Measurements from ENCODE around the gene HTRA3.

HTRA3 gene

GRCh38 chr4:8353912-8354453 is 84.4 kb downstream of the HTRA3 start:
- H3K36me3 ChIP-seq (ENCODE audit: insufficient read depth, low read length): no peaks in the 10 kb centered on the region
- no peak overlapping the region for H3K27ac ChIP-seq
- no peak overlapping the region for H3K9ac ChIP-seq (ENCODE audit: insufficient read length)
- DNase-seq (ENCODE audit: low read depth, low spot score): no peak
- H3K9me3 ChIP-seq (ENCODE audit: low read depth, low read length): no peaks in the 10 kb centered on the region
- no peak overlapping the region for H3K4me3 ChIP-seq
- TF ChIP-seq FOXP2 (optimal IDR thresholded peaks at IDR 0.05; ENCODE audit: control extremely low read depth, extremely low read length, insufficient read depth) (no peak), EZH2 (IDR thresholded peaks at IDR 0.05) (no peak), POLR2AphosphoS5 (IDR thresholded peaks at IDR 0.05; ENCODE audit: borderline replicate concordance, low read depth, low read length) (no peak)

- Histone ChIP-seq H3K27ac (no peak overlapping the region), H3K9ac (ENCODE audit: insufficient read length) (no peak overlapping the region), H3K36me3 (ENCODE audit: insufficient read depth, low read length) (no peaks in the 10 kb centered on the region), H3K9me3 (ENCODE audit: low read depth, low read length) (no peaks in the 10 kb centered on the region), H3K4me3 (no peak overlapping the region)
- no peak for TF ChIP-seq FOXP2 (optimal IDR thresholded peaks at IDR 0.05; ENCODE audit: control extremely low read depth, extremely low read length, insufficient read depth)
- TF ChIP-seq EZH2 (IDR thresholded peaks at IDR 0.05): no peak
- TF ChIP-seq POLR2AphosphoS5 (IDR thresholded peaks at IDR 0.05; ENCODE audit: borderline replicate concordance, low read depth, low read length): no peak
- DNase-seq (ENCODE audit: low read depth, low spot score): no peak
These were observed 85.8 kb downstream of the HTRA3 start for GRCh38 chr4:8355306-8355705.

DNA sequence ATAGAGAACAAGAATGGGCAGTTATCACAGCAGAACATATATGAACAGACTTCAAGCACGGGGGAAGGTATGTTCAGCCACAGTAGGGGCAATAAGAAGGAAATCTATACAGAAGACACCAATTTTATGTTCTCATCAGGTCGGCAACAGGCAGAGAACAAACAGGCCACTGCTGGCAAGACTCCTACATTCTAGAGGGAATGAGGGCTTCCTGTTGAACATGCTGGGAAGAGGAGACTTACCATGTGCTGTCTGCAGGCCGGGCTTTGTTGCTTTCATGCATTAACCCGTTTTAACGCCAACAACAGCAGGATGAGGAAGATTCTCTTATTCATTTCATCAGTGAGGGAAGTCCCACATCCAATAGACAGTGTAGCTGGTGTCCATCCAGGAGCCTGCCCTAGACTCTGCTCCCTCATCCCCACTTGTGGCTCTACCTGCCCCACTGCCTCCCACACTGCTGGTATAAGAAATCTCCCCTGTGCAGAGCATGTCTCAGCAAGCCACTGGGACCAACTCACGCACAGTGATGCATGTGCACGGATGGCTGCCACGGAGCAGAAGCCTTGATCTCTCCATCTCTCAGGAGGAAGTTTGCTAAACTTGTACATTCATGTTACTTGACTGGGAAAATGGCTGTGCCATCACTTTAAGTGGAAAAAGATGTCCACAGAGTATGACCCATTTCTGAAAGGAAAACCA is 86.5 kb downstream of the HTRA3 start:
- Histone ChIP-seq H3K9me3 (ENCODE audit: low read depth, low read length) (no peaks in the 10 kb centered on the region), H3K27ac (no peak overlapping the region), H3K36me3 (ENCODE audit: insufficient read depth, low read length) (no peaks in the 10 kb centered on the region), H3K4me3 (no peak overlapping the region), H3K9ac (ENCODE audit: insufficient read length) (no peak overlapping the region)
- TF ChIP-seq EZH2 (IDR thresholded peaks at IDR 0.05): no peak
- TF ChIP-seq POLR2AphosphoS5 (IDR thresholded peaks at IDR 0.05; ENCODE audit: borderline replicate concordance, low read depth, low read length): no peak
- no peak for TF ChIP-seq FOXP2 (optimal IDR thresholded peaks at IDR 0.05; ENCODE audit: control extremely low read depth, extremely low read length, insufficient read depth)
- DNase-seq (ENCODE audit: low read depth, low spot score): no peak
